Measurements from ENCODE around the gene MGMT.

Gene MGMT

DNA sequence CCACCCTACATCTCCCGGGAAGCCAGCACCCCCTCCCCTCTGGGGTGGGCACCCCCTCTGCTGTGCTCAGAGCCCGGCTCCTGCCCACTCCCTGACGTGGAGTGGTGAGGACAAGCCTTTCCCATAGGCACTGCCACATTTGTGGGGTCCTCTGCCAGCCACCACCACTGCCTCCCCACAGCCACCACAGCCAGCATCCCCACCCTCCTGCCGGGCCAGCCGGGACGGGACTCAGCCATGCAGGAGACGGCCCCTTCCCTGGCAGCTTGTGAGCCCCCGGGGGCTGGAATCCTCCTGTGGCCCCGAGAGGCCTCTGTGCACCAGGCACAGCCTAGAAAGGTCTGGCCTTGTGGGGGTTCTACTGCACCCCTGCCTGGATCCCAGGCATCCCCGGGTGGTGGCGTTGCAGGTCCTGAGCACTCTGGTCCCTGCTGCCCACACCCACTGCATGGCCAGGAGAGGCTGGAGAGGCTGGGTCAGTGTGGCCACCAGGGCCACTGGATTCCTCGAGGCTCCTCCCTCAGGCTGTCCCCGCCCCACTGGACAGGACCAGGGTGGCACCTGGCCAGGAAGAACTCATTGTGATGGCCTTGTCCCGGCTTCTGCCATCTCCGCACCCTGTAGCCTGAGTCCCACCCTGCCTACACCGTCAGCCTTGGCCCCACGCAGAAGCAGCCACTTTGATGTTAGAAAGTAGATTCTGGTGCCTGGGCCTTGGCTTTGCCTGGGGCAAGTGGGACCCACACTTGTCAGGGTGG lies 349.0 kb downstream of the MGMT start:
- DNase-seq = no peak

DNA sequence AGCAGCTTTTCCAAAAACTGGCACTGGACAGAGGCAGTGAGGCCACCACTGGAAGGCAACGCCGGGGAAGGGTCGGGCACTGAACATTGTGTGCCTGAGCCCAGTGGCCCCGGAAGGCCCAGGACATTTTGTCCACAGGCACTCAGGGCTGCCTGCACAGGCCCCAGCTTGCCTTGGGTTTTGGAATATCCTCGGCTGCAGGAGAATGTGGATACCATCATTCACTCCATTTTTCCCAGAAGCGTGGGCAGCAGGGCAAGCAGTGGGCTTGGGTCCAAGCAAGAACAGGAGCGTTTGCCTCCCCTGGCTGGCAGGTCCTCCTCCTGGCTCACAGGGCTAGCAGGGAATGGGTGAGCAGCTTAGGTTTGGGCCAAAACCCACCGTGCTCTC lies 349.6 kb downstream of the MGMT start:
- no peak for DNase-seq

Data from NCI-H1930 (cell line).